H9 (cell line): ENCODE results near the gene RMDN2. TPM values are rescaled to one million over a fixed set of nuclear protein-coding genes. Genes with fewer than 3 reads are reported as not detected.

Source experiments
- DNase-seq: peaks from one replicate; pipeline ENCODE4 v3.0.0-alpha.2; 2017
- H2AFZ ChIP-seq: one replicate; pipeline ENCODE4 v1.6.1; 2013; ENCODE audit warnings: mild to moderate bottlenecking, low read length, control low read depth, moderate library complexity
- H2AK5ac ChIP-seq: 2 replicates; pipeline ENCODE4 v1.6.1; 2013; ENCODE audit warnings: low read length, control low read depth, mixed read lengths; ENCODE audit not compliant: insufficient read length
- H2BK120ac ChIP-seq: one replicate; pipeline ENCODE4 v1.6.1; 2013; ENCODE audit warnings: low read depth, mild to moderate bottlenecking, low read length, control low read depth, inconsistent platforms; ENCODE audit not compliant: poor library complexity, severe bottlenecking
- H2BK12ac ChIP-seq: 2 replicates; pipeline ENCODE4 v1.6.1; 2013; ENCODE audit warnings: low read length, control low read depth, mixed read lengths, low read depth; ENCODE audit not compliant: insufficient read length
- H2BK15ac ChIP-seq: 2 replicates; pipeline ENCODE4 v1.6.1; 2013; ENCODE audit warnings: low read depth, low read length, control low read depth
- H2BK20ac ChIP-seq: one replicate; pipeline ENCODE4 v1.6.1; 2013; ENCODE audit warnings: low read depth, mild to moderate bottlenecking, low read length, control low read depth, inconsistent platforms; ENCODE audit not compliant: poor library complexity, severe bottlenecking
- H2BK5ac ChIP-seq: 2 replicates; pipeline ENCODE4 v1.6.1; 2013; ENCODE audit warnings: low read length, control low read depth, mixed read lengths; ENCODE audit not compliant: insufficient read length
- H3K14ac ChIP-seq: 2 replicates; pipeline ENCODE4 v1.6.1; 2013; ENCODE audit warnings: low read length, control low read depth; ENCODE audit not compliant: insufficient read depth
- H3K18ac ChIP-seq: 2 replicates; pipeline ENCODE4 v1.6.1; 2013; ENCODE audit warnings: low read depth, mild to moderate bottlenecking, mixed read lengths, low read length, control low read depth; ENCODE audit not compliant: insufficient read length
- H3K23ac ChIP-seq: 2 replicates; pipeline ENCODE4 v1.6.1; 2013; ENCODE audit warnings: low read length, control low read depth, mixed read lengths, low read depth; ENCODE audit not compliant: insufficient read length
- H3K23me2 ChIP-seq: 2 replicates; pipeline ENCODE4 v1.6.1; 2013; ENCODE audit warnings: low read depth, mild to moderate bottlenecking, mixed read lengths, low read length, control low read depth; ENCODE audit not compliant: insufficient read length, poor library complexity, severe bottlenecking
- H3K27ac ChIP-seq: 2 replicates; pipeline ENCODE4 v1.5.1; 2013; ENCODE audit warnings: low read length, control low read depth, mixed read lengths, low read depth; ENCODE audit not compliant: insufficient read length
- H3K27me3 ChIP-seq: 2 replicates; pipeline ENCODE4 v1.6.1; 2013; ENCODE audit warnings: low read length, control low read depth, inconsistent platforms; ENCODE audit not compliant: insufficient read depth
- H3K4ac ChIP-seq: 2 replicates; pipeline ENCODE4 v1.6.1; 2013; ENCODE audit warnings: low read depth, mild to moderate bottlenecking, control low read depth, inconsistent platforms, low read length, moderate library complexity
- H3K4me1 ChIP-seq: 2 replicates; pipeline ENCODE4 v1.6.1; 2013; ENCODE audit warnings: low read length, control low read depth, inconsistent platforms; ENCODE audit not compliant: insufficient read depth
- H3K4me2 ChIP-seq: 2 replicates; pipeline ENCODE4 v1.6.1; 2013; ENCODE audit warnings: low read length, control low read depth, mixed read lengths; ENCODE audit not compliant: insufficient read length, insufficient read depth
- H3K56ac ChIP-seq: 2 replicates; pipeline ENCODE4 v1.6.1; 2013; ENCODE audit warnings: low read depth, mild to moderate bottlenecking, mixed read lengths, low read length, control low read depth; ENCODE audit not compliant: insufficient read length
- H3K79me1 ChIP-seq: 2 replicates; pipeline ENCODE4 v1.6.1; 2013; ENCODE audit warnings: low read depth, mild to moderate bottlenecking, moderate library complexity, low read length, control low read depth, inconsistent platforms; ENCODE audit not compliant: insufficient read depth, poor library complexity, severe bottlenecking
- H3K79me2 ChIP-seq: 2 replicates; pipeline ENCODE4 v1.6.1; 2013; ENCODE audit warnings: low read length, control low read depth, inconsistent platforms; ENCODE audit not compliant: insufficient read depth
- H3K9ac ChIP-seq: 2 replicates; pipeline ENCODE4 v1.6.1; 2013; ENCODE audit warnings: low read length, control low read depth, mixed read lengths; ENCODE audit not compliant: insufficient read length; ENCODE audit errors: extremely low read depth
- H3K9me3 ChIP-seq: one replicate; pipeline ENCODE4 v1.6.1; 2013; ENCODE audit warnings: low read depth, low read length, inconsistent platforms; ENCODE audit not compliant: control insufficient read depth
- H3T11ph ChIP-seq: one replicate; pipeline ENCODE4 v1.6.1; 2013; ENCODE audit warnings: mild to moderate bottlenecking, low read length, control low read depth, inconsistent platforms
- H4K20me1 ChIP-seq: one replicate; pipeline ENCODE4 v1.6.1; 2013; ENCODE audit not compliant: control insufficient read depth, insufficient read length, insufficient read depth
- H4K5ac ChIP-seq: 2 replicates; pipeline ENCODE4 v1.6.1; 2013; ENCODE audit warnings: low read depth, mild to moderate bottlenecking, mixed read lengths, low read length, control low read depth; ENCODE audit not compliant: insufficient read length
- H4K8ac ChIP-seq: replicated peaks from 2 replicates; pipeline ENCODE4 v1.6.1; 2013; ENCODE audit warnings: low read length, control low read depth, mixed read lengths, low read depth; ENCODE audit not compliant: insufficient read length
- H4K91ac ChIP-seq: 2 replicates; pipeline ENCODE4 v1.6.1; 2013; ENCODE audit warnings: low read depth, mild to moderate bottlenecking, moderate library complexity, mixed read lengths, low read length, control low read depth; ENCODE audit not compliant: insufficient read length
- H3K27ac Mint-ChIP-seq, 3 experiments: 2 replicates in 2 of 3; 3 replicates in 1 of 3; pipeline ENCODE4 v1.8.0; 2020 to 2021; ENCODE audit warnings: mixed read lengths in 3 of 3, mild to moderate bottlenecking in 1 of 3, moderate library complexity in 1 of 3
- H3K27me3 Mint-ChIP-seq: 2 replicates; pipeline ENCODE4 v1.8.0; 2021; ENCODE audit warnings: low read depth, mild to moderate bottlenecking, moderate library complexity, mixed read lengths
- H3K36me3 Mint-ChIP-seq, 3 experiments: 2 replicates in 2 of 3; 3 replicates in 1 of 3; pipeline ENCODE4 v1.8.0; 2020 to 2021; ENCODE audit warnings: low read depth in 3 of 3, mixed read lengths in 3 of 3; ENCODE audit not compliant: insufficient read depth in 1 of 3
- H3K4me1 Mint-ChIP-seq, 2 experiments: 2 replicates each; pipeline ENCODE4 v1.8.0; 2020; ENCODE audit warnings: mixed read lengths in 2 of 2
- H3K4me3 Mint-ChIP-seq, 2 experiments: 2 replicates in 1 of 2; 3 replicates in 1 of 2; pipeline ENCODE4 v1.8.0; 2020 to 2021; ENCODE audit warnings: mild to moderate bottlenecking in 2 of 2, mixed read lengths in 2 of 2, moderate library complexity in 1 of 2
- H3K9me3 Mint-ChIP-seq, 2 experiments: 2 replicates in 1 of 2; 3 replicates in 1 of 2; pipeline ENCODE4 v1.8.0; 2020; ENCODE audit warnings: mild to moderate bottlenecking in 2 of 2, mixed read lengths in 2 of 2, moderate library complexity in 1 of 2
- CTCF ChIP-seq: fragments of 200-600 bp; sonication (generic); conservative IDR thresholded peaks from 3 replicates; pipeline ENCODE4 v1.8.0; 2021; ENCODE audit warnings: antibody characterized with exemption, mild to moderate bottlenecking
- WGBS: extraction: QIAGEN DNeasy Blood & Tissue Kit; methylation state at CpG from one replicate; pipeline ENCODE4 v1.1.7; 2013; ENCODE audit warnings: missing lambda C conversion rate, low lambda C conversion rate, mixed read lengths; ENCODE audit not compliant: insufficient read length; ENCODE audit errors: extremely low coverage; 5-methylcytosine and 5-hydroxymethylcytosine counted together
- total RNA-seq: library from RNA; stranded (reverse); gene quantifications from 2 replicates; pipeline ENCODE4 v1.2.1, GENCODE V29; 2021

RMDN2 gene
- total RNA-seq, 1 experiment from 2014 or later, result 2.8 TPM

GRCh38 chr2:37896319-37896718 is 28.8 kb upstream of the RMDN2 start:
- Histone ChIP-seq H3K18ac (no peak overlapping the region), H4K91ac (no peak overlapping the region), H3K9ac (no peak overlapping the region), H3K4ac (no peak overlapping the region), H3T11ph (no peak overlapping the region), H2BK20ac (no peak overlapping the region), H4K20me1 (no peaks in the 10 kb centered on the region), H3K79me1 (no peaks in the 10 kb centered on the region), H3K27ac (no peak overlapping the region), H3K23me2 (no peaks in the 10 kb centered on the region), H3K79me2 (no peaks in the 10 kb centered on the region), H2AFZ (no peak overlapping the region), H3K56ac (no peak overlapping the region), H2AK5ac (no peak overlapping the region), H2BK5ac (no peak overlapping the region), H2BK12ac (no peak overlapping the region), H4K5ac (no peak overlapping the region), H3K14ac (no peak overlapping the region), H4K8ac (no peak overlapping the region), H3K9me3 (no peaks in the 10 kb centered on the region), H3K27me3 (no peaks in the 10 kb centered on the region), H3K23ac (no peak overlapping the region), H3K4me2 (no peak overlapping the region), H2BK15ac (no peak overlapping the region), H3K4me1 (no peaks in the 10 kb centered on the region), H2BK120ac (no peak overlapping the region)
- DNase-seq, result no peak
- peaks cover 0 to 16% (median 0%) of the 10 kb centered on the region in 3 experiments; a peak in 5 of 7 replicates for H3K36me3 Mint-ChIP-seq
- peaks cover 7 to 10% of the 10 kb centered on the region in 2 experiments for H3K4me1 Mint-ChIP-seq
- peaks cover 2% of the 10 kb centered on the region; the same call in 1 of the 2 replicates for H3K27me3 Mint-ChIP-seq
- TF ChIP-seq CTCF, result peak; percentile 50; the same call in 2 of the 3 replicates
- H3K4me3 Mint-ChIP-seq, result no peak overlapping the region
- H3K27ac Mint-ChIP-seq, result no peak overlapping the region
- H3K9me3 Mint-ChIP-seq, result peaks cover 12 to 15% of the 10 kb centered on the region in 2 experiments
- no CpG with 5 or more reads among the region's 3 CpGs for WGBS
